Osteocyte (in vitro differentiated cells): Measurements from ENCODE around the gene OR8B12. TPM values are rescaled to one million over a fixed set of nuclear protein-coding genes. Genes with fewer than 3 reads are reported as not detected.
"Not testable (repeated sequence)": the region's sequence is repeated elsewhere in the genome, so short reads cannot be mapped to it uniquely, and the experiment has no call there.

Experiments used
- DNase-seq: peaks from one replicate; pipeline ENCODE4 v3.0.0; 2021; ENCODE audit warnings: mixed read lengths; ENCODE audit not compliant: unreplicated experiment; ENCODE audit errors: extremely low spot score
- H3K27ac Mint-ChIP-seq: one replicate; pipeline ENCODE4 v1.8.0; 2021; ENCODE audit warnings: mild to moderate bottlenecking, mixed read lengths; ENCODE audit not compliant: unreplicated experiment
- H3K27me3 Mint-ChIP-seq: one replicate; pipeline ENCODE4 v1.8.0; 2021; ENCODE audit warnings: mixed read lengths; ENCODE audit not compliant: unreplicated experiment
- H3K36me3 Mint-ChIP-seq: one replicate; pipeline ENCODE4 v1.8.0; 2021; ENCODE audit warnings: mixed read lengths; ENCODE audit not compliant: unreplicated experiment
- H3K4me1 Mint-ChIP-seq: one replicate; pipeline ENCODE4 v1.8.0; 2021; ENCODE audit warnings: mixed read lengths; ENCODE audit not compliant: unreplicated experiment
- H3K4me3 Mint-ChIP-seq: one replicate; pipeline ENCODE4 v1.8.0; 2021; ENCODE audit warnings: mild to moderate bottlenecking, moderate library complexity, mixed read lengths; ENCODE audit not compliant: unreplicated experiment
- H3K9me3 Mint-ChIP-seq: one replicate; pipeline ENCODE4 v1.8.0; 2021; ENCODE audit warnings: mixed read lengths; ENCODE audit not compliant: unreplicated experiment
- total RNA-seq: library from RNA; stranded (reverse); gene quantifications from 2 replicates; pipeline ENCODE4 v1.2.1, GENCODE V29; 2021
- TF ChIP-seq, protein P1 (sequence below): fragments of 200-600 bp; sonication (generic); IDR thresholded peaks from 2 replicates; pipeline ENCODE4 v1.5.0; 2021; ENCODE audit warnings: antibody characterized with exemption, mild to moderate bottlenecking, moderate library complexity

OR8B12 gene
- total RNA-seq, 1 donor from 2014 or later, result not detected

DNA sequence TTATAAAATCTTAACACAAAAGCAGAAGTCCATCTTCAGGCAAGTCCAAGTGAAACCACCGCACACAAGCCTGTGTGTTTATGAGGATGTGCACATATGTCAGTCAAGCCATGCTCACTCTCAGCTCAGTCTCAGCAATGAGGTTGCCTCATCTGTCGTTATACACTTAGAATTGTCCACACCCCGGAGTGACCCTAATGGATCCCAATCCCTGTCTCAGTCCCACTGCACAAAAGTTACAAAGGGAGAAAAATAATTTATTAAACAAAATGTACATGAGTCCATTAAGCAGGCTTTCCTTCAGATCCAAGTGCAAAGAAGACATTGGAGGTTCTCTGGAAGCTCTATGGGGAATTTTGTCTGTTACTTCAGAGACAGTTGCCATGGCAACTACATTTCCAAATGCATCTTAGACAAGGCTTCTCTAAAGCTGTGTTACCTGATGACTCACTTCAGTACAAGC, 24.4 kb downstream of the OR8B12 start:
- Mint-ChIP-seq H3K27ac (no peak overlapping the region), H3K27me3 (peaks cover 10% of the 10 kb centered on the region), H3K4me3 (no peak overlapping the region), H3K9me3 (no peaks in the 10 kb centered on the region), H3K36me3 (no peaks in the 10 kb centered on the region), H3K4me1 (no peaks in the 10 kb centered on the region)
- DNase-seq, result no peak
- TF ChIP-seq, protein P1, sequence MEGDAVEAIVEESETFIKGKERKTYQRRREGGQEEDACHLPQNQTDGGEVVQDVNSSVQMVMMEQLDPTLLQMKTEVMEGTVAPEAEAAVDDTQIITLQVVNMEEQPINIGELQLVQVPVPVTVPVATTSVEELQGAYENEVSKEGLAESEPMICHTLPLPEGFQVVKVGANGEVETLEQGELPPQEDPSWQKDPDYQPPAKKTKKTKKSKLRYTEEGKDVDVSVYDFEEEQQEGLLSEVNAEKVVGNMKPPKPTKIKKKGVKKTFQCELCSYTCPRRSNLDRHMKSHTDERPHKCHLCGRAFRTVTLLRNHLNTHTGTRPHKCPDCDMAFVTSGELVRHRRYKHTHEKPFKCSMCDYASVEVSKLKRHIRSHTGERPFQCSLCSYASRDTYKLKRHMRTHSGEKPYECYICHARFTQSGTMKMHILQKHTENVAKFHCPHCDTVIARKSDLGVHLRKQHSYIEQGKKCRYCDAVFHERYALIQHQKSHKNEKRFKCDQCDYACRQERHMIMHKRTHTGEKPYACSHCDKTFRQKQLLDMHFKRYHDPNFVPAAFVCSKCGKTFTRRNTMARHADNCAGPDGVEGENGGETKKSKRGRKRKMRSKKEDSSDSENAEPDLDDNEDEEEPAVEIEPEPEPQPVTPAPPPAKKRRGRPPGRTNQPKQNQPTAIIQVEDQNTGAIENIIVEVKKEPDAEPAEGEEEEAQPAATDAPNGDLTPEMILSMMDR, result no peak

DNA sequence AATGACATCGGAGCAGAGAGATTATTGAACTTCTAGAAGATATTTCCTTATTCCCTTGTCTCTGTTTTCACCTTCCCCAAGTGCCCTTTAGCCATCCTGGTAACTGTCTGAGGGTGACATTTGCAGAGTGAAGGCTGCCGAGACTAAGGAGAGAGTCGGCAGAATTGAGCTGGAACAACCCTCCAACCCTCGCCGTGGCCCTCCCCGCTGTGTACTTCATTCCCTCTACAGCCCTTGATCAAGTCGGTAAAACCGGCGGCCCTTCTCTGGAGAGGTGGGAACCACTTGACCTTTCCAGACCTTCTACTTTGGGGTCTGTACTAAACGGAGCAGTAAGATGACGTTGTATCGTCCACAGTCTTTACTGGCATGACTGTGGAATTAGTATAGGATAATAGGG, 26.1 kb downstream of the OR8B12 start:
- no peaks in the 10 kb centered on the region for H3K36me3 Mint-ChIP-seq
- H3K27me3 Mint-ChIP-seq, result peaks cover 15% of the 10 kb centered on the region
- DNase-seq, result no peak
- no peak overlapping the region for H3K4me3 Mint-ChIP-seq
- no peaks in the 10 kb centered on the region for H3K9me3 Mint-ChIP-seq
- no peaks in the 10 kb centered on the region for H3K4me1 Mint-ChIP-seq
- no peak overlapping the region for H3K27ac Mint-ChIP-seq
- TF ChIP-seq, protein P1, result no peak

DNA sequence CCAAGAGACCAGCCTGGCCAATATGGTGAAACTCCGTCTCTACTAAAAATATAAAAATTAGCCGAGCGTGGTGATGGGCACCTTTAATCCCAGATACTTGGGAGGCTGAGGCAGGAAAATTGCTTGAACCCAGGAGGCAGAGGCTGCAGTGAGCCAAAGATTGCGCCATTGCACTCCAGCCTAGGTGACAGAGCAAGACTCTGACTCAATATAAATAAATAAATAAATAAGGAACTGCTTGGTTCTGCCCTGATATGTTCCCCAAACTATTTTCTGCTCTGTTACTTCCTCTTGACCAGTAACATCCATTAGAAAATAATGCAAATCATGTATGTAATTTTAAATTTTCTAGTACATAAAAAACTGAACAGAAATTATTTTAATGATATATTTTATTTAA, 28.8 kb downstream of the OR8B12 start:
- not testable (repeated sequence) for DNase-seq, H3K4me1 Mint-ChIP-seq, H3K9me3 Mint-ChIP-seq, H3K36me3 Mint-ChIP-seq, H3K4me3 Mint-ChIP-seq, H3K27me3 Mint-ChIP-seq, H3K27ac Mint-ChIP-seq

DNA sequence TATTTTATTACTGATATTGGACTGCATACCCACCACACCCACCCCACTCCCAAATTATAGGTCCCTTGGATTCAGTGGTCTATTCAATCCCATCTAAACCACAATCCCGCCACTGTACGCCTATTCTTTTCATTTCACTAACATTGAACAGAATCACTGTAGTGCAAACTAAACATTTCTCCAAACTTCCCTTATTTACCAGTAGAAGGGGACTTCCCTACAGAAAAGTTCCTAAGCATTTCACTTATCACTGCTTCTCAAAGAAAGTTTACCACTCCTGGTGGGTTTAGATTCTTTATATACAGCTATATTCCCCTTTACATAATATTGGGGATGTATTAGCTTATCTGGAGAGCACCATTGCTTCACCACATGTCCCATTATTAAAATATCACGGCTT, 29.3 kb downstream of the OR8B12 start:
- TF ChIP-seq, protein P1, result no peak
- Mint-ChIP-seq H3K36me3 (no peaks in the 10 kb centered on the region), H3K4me1 (no peaks in the 10 kb centered on the region), H3K9me3 (no peaks in the 10 kb centered on the region), H3K4me3 (no peak overlapping the region), H3K27ac (no peak overlapping the region), H3K27me3 (peaks cover 9% of the 10 kb centered on the region)
- DNase-seq, result no peak

DNA sequence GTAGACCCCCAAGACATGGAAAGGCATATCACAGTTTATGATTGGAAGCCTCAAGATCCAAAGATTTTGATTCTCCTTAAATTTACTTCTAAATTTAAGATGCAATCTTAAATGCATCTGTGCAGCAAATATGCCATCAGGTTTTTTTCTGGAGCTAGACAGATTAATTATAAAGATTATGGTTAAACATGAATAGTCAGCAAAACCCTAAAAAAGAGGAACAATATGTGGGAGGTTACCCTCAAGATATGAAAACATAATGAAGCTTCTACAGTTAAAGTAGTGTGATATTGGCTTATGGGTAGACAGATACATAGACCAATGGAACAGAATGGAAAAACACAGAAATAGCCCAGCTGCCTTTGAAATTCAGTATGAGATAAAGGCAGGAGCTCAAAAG, 31.7 kb downstream of the OR8B12 start:
- TF ChIP-seq, protein P1, result no peak
- no peaks in the 10 kb centered on the region for H3K4me1 Mint-ChIP-seq
- H3K36me3 Mint-ChIP-seq, result no peaks in the 10 kb centered on the region
- H3K9me3 Mint-ChIP-seq, result no peaks in the 10 kb centered on the region
- no peak for DNase-seq
- H3K27me3 Mint-ChIP-seq, result peaks cover 6% of the 10 kb centered on the region
- H3K27ac Mint-ChIP-seq, result no peak overlapping the region
- H3K4me3 Mint-ChIP-seq, result no peak overlapping the region

DNA sequence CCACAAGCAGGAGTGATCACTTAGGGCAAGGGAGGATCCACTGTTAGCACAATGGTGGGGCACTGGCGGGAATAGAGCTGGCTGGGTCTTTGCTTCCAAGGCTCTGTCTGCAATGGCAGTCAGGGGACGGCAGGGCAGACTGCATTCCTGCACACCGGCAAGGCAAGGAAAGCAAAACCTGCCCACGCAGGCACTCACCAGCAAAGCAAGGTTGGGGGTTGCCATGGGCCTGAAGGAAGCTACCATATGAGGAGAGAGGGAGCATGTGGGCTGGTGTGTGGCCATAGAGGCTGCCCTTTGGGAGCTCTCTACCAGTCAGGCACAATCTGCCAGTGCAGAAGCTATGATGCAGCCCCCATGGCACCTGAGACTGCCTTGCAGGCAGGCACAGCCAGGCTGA, 33.2 kb downstream of the OR8B12 start:
- Mint-ChIP-seq H3K36me3 (no peaks in the 10 kb centered on the region), H3K4me1 (no peaks in the 10 kb centered on the region), H3K4me3 (no peak overlapping the region), H3K27me3 (peaks cover 6% of the 10 kb centered on the region), H3K27ac (no peak overlapping the region), H3K9me3 (no peaks in the 10 kb centered on the region)
- TF ChIP-seq, protein P1, result no peak
- no peak for DNase-seq
